Activated CD4-positive, CD25-positive, alpha-beta regulatory T cell treated with anti-CD3 and anti-CD28 coated beads, Interleukin-2, amount 50 U/mL, for 72 hours (primary cell): Measurements from ENCODE around the gene ACVR1.
"Not testable (repeated sequence)": the region's sequence is repeated elsewhere in the genome, so short reads cannot be mapped to it uniquely, and the experiment has no call there.

ENCODE experiments used
- DNase-seq: peaks from one replicate; pipeline ENCODE4 v3.0.0; 2021

The ACVR1 gene

GRCh38 chr2:157747695-157748370 is 128.3 kb downstream of the ACVR1 start:
- DNase-seq, result no peak

DNA sequence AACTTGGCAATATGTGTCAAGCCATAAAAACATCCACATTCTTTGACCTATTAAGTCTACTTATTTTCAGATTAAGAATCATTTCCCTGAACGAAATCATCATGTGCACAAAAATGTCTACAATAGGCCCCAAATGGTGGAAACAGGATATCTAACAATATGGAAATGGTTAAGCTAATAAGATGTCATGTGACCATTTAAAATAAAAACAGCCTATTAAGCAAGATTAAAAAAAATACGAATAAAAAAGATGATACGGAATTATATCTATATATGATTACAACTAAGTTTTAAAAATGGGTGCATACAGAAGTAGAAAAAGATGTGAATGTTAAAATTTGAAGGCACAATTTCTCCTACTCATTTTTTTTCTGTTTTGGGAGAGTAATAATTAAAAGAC is 128.8 kb downstream of the ACVR1 start:
- DNase-seq, result no peak

DNA sequence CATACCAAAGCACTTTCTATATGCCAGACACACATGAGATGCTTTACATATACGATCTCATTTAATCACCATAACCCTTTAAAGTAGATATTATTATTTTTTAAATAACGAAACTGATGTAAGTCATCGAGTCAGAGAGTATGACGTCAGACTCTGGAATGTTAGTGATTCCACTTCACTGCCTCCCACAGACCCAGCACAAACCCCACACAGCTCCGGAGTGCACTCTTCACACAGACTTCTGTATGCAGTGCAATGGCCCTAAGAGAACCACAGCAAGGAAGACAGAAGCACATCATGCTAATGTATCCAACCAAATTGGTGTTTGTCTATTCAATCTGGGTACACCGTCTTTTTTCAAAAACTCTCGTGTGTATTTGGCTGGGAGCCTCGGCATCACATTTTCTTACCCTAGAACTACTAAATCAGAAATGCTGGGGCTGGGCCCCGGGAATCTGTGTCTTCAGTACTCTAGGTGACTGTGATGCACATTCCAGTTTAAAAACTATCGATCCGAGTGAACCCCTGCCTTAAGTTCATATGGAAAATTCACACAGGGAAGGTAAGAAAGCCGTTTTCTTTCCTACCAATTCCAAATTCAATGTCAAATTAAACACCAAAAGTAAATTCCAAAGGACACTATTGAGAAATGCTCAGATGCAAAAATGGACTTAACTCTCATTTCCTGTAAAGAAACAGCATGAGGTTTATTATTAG is 129.7 kb downstream of the ACVR1 start:
- DNase-seq, result no peak

- no peak for DNase-seq
Measured at GRCh38 chr2:157744571-157745076, 131.5 kb downstream of the ACVR1 start.

GRCh38 chr2:157743051-157743450 is 133.1 kb downstream of the ACVR1 start:
- DNase-seq, result no peak

GRCh38 chr2:157741819-157742484 is 134.2 kb downstream of the ACVR1 start:
- DNase-seq, result no peak

GRCh38 chr2:157737656-157738055 is 138.5 kb downstream of the ACVR1 start:
- no peak for DNase-seq

DNA sequence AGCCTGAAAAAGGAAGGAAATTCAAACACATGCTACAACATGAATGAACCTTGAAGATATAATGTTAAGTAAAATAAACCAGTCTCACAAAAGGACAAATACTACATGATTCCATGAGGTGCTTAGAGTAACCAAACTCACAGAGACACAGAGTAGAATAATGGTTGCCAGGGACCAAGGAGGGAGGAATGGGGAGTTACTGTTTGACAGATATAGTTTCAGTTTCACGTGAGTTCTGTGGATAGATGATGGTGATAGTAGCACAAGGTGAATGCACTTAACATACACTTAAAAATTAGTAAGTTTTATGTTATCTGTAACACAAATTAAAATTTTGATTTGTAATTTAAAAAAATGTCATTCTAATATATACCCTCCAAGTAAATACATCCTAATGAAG is 140.6 kb downstream of the ACVR1 start:
- DNase-seq, result no peak

DNA sequence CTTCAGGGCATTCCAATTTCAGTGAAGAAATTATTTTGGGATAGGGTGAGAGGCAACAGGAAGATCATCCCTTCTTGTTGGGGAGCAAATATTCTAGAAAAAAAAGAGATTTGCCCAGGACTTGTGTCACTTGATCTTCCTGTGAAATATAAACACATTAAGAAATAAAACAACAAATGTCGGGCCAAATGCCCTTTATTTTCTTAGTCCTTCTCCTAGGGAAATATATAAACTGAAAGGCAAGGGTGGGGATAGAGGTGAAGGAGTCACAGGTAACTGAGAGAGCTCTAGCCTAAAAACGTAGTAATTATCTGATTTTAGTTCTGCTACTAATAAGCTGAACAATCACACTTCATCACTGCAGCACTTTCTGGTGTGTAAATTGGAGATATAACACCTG is 142.9 kb downstream of the ACVR1 start:
- DNase-seq, result no peak

- DNase-seq, result no peak
Measured at GRCh38 chr2:157732596-157732995, 143.5 kb downstream of the ACVR1 start.

GRCh38 chr2:157727693-157728092 is 148.4 kb downstream of the ACVR1 start:
- no peak for DNase-seq

GRCh38 chr2:157726946-157727345 is 149.2 kb downstream of the ACVR1 start:
- no peak for DNase-seq

- DNase-seq, result no peak
Measured at GRCh38 chr2:157725846-157726245, 150.3 kb downstream of the ACVR1 start.

GRCh38 chr2:157722580-157723234 is 153.4 kb downstream of the ACVR1 start:
- no peak for DNase-seq

GRCh38 chr2:157720504-157720903 is 155.6 kb downstream of the ACVR1 start:
- DNase-seq, result no peak

DNA sequence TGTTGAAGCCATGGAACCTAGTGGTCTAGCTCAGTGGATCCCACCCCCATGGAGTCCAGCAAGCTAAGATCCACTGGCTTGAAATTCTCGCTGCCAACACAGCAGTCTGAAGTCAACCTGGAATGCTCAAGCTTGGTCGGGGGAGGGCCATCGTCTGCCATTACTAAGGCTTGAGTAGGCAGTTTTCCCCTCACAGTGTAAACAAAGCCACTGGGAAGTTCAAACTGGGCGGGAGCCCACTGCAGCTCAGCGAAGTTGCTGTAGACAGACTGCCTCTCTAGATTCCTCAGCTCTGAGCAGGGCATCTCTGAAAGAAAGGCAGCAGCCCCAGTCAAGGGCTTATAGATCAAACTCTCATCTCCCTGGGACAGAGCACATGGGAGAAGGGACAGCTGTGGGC is 171.5 kb downstream of the ACVR1 start:
- DNase-seq, result not testable (repeated sequence)

DNA sequence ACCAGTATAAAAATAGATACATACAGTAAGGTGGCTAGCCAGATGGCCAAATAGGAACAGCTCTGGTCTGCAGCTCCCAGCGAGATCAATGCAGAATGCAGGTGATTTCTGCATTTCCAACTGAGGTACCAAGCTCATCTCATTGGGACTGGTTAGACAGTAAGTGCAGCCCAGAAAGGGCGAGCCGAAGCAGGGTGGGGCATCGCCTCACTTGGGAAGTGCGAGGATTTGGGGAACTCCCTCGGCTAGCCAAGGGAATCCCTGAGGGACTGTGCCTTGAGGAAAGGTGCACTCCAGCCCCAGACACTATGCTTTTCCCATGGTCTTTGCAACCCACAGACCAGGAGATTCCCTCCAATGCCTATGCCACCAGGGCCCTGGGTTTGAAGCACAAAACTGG is 172.0 kb downstream of the ACVR1 start:
- DNase-seq, result not testable (repeated sequence)

DNA sequence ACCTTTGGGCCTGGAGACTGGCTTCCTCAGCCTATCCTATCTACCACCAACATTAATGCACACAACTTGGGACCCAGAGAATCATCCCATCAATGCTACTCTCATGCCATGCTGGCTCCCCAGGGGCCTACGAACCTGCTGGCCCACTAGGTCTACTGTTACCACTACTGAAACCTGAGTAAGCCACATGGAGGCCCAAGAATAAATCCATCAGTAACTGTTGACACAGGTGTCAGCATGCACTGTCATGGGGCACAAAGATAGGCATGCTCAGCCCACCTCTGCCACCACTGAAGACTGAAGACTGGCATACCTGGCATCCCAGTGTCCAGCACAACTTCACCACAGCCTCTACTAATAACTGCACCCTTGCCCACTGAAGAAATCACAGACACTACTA is 176.3 kb downstream of the ACVR1 start:
- DNase-seq, result no peak

GRCh38 chr2:157699009-157699408 is 177.1 kb downstream of the ACVR1 start:
- DNase-seq, result no peak

DNA sequence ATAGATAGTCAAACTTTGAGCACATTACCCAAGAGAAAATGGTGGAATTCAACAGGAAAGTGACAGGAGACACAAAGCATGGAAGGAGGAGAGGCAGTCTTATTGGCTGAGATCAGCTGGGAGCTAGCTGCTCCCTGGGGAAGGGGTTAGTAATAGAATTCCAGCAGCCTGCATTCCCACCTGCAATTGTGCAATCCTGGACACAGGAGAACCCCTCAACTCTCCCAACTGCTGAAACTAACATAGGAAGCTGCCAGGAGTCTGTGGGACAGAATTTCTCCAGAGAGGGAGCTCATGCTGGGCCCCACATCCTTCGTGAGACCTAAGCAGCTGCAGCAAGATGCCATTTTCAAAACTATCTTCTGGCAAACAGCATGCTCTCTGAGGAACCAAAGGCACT is 177.7 kb downstream of the ACVR1 start:
- DNase-seq, result no peak

DNA sequence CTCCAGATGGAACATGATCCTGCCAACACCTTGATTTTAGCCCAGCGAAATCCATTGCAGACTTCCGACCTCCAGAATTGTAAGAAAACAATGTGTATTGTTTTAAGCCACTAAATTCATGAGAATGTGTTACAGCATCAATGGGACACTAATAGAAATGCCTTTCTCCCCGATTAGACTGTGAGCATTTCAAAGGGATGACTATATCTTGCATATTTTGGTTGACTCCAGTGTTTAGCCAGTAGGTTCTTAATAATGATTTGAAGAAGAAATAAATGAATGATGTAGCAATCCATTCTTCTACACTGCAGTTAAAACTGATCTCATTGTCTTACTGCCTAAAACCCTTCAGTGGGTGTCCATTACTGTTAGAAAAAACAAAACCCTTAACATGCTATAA is 180.1 kb downstream of the ACVR1 start:
- no peak for DNase-seq

GRCh38 chr2:157692768-157693167 is 183.4 kb downstream of the ACVR1 start:
- DNase-seq, result no peak

DNA sequence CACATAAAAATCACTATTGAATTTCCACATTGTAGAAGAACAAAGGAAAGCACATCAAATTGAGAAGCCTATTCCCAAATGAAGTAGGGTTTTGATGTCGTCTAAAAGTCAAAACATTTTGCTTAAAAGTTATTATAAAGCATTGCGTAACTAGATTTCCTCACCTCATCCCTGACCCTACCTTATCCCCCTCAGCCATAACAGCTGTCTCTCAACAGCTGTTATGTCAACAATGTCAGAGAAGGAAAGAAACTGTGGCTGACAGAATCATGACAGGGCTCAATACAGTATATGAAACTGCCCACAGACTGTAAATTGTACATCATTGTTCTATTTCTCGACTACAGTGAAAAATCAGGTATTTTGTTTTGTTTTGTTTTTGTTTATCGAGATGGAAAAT is 184.4 kb downstream of the ACVR1 start:
- DNase-seq, result no peak
